VCaP (cell line): ENCODE data around the gene SLC12A8.

Source experiments
- H3K27ac ChIP-seq: fragments of 450-650 bp; 2 replicates; pipeline ENCODE4 v1.5.1; 2017
- CTCF ChIP-seq: fragments of 450-650 bp; conservative IDR thresholded peaks from 2 replicates; pipeline ENCODE4 v1.5.1; 2017; ENCODE audit warnings: mild to moderate bottlenecking, moderate library complexity

Gene SLC12A8

GRCh38 chr3:125078951-125079674 is 133.4 kb downstream of the SLC12A8 start:
- no peak for TF ChIP-seq CTCF
- no peak overlapping the region for H3K27ac ChIP-seq

- no peak overlapping the region for H3K27ac ChIP-seq
- no peak for TF ChIP-seq CTCF
Measured at GRCh38 chr3:125077864-125078263, 134.7 kb downstream of the SLC12A8 start.

GRCh38 chr3:125076464-125076863 is 136.1 kb downstream of the SLC12A8 start:
- TF ChIP-seq CTCF = no peak
- H3K27ac ChIP-seq = no peak overlapping the region

- H3K27ac ChIP-seq = no peak overlapping the region
- no peak for TF ChIP-seq CTCF
Measured at GRCh38 chr3:125075738-125076137, 136.8 kb downstream of the SLC12A8 start.

GRCh38 chr3:125073390-125073905 is 139.1 kb downstream of the SLC12A8 start:
- no peak for TF ChIP-seq CTCF
- H3K27ac ChIP-seq = no peak overlapping the region

GRCh38 chr3:125072749-125073389 is 139.7 kb downstream of the SLC12A8 start:
- no peak for TF ChIP-seq CTCF
- no peak overlapping the region for H3K27ac ChIP-seq

- H3K27ac ChIP-seq = no peak overlapping the region
- TF ChIP-seq CTCF = no peak
Measured at GRCh38 chr3:125072301-125072700, 140.2 kb downstream of the SLC12A8 start.
